ENCODE results near the gene HIPK4.

- TF ChIP-seq CTCF (conservative IDR thresholded peaks at IDR 0.05; ENCODE audit: low read depth, low read length) (no peak), EZH2 (IDR thresholded peaks at IDR 0.05; ENCODE audit: low read length, unreplicated experiment) (no peak), EZH2phosphoT487 (IDR thresholded peaks at IDR 0.05; ENCODE audit: borderline replicate concordance, low read length) (no peak)
Measured at GRCh38 chr19:40356681-40357595, 33.0 kb downstream of the HIPK4 start.

Data from PC-3 (cell line).